Prostate gland (tissue), 2 donors: ENCODE data around the gene PANK1. TPM values are rescaled to one million over a fixed set of nuclear protein-coding genes. Genes with fewer than 3 reads are reported as not detected.

Experiments
- DNase-seq: peaks from one replicate; pipeline ENCODE4 v3.0.0-alpha.2; 2019; ENCODE audit warnings: low spot score
- H3K27ac ChIP-seq, 2 donors: fragments of 200-600 bp; sonication (generic); 2 replicates each; pipeline ENCODE4 v1.5.1; 2017 to 2019
- H3K27me3 ChIP-seq: fragments of 200-600 bp; sonication (generic); replicated peaks from 2 replicates; pipeline ENCODE4 v1.5.1; 2019; ENCODE audit not compliant: insufficient read depth
- H3K36me3 ChIP-seq, 2 donors: fragments of 200-600 bp; sonication (generic); 1 replicate in 1 of 2; 2 replicates in 1 of 2; pipeline versions ENCODE4 v1.5.1 to v1.8.1; 2017 to 2019
- H3K4me1 ChIP-seq: fragments of 200-600 bp; sonication (generic); replicated peaks from 2 replicates; pipeline ENCODE4 v1.5.1; 2019
- H3K4me3 ChIP-seq, 2 donors: fragments of 200-600 bp; sonication (generic); 2 replicates each; pipeline ENCODE4 v1.5.1; 2017 to 2019
- H3K9me3 ChIP-seq: fragments of 200-600 bp; sonication (generic); 2 replicates; pipeline ENCODE4 v1.5.1; 2017
- POLR2A ChIP-seq: fragments of 450-650 bp; IDR thresholded peaks from one replicate; pipeline ENCODE4 v1.6.1; 2016; ENCODE audit warnings: antibody characterized with exemption, mild to moderate bottlenecking
- POLR2AphosphoS5 ChIP-seq: sonication (generic); formaldehyde crosslinking; IDR thresholded peaks from one replicate; pipeline ENCODE4 v1.6.1; 2017; ENCODE audit warnings: antibody characterized with exemption
- WGBS: methylation state at CpG from one replicate; pipeline ENCODE4 v1.1.5; 2018; 5-methylcytosine and 5-hydroxymethylcytosine counted together
- intact Hi-C: fragments of 100-400 bp; cut with DNase I; formaldehyde crosslinking; loops from one replicate; pipeline ENCODE4 v1.14.2; 2022
- total RNA-seq, 2 donors: library from RNA; depleted of rRNA; stranded (reverse); fragments of >200 nt; gene quantifications; one replicate each; pipeline ENCODE4 v1.1.0, GENCODE V29; 2016
- TF ChIP-seq, protein P1 (sequence below), 4 experiments: fragments of 200-600 bp in 2 of 4; fragments of 450-650 bp in 2 of 4; sonication (generic) in 2 of 4; IDR thresholded peaks; 1 replicate in 3 of 4; 2 replicates in 1 of 4; pipeline ENCODE4 v1.5.1; 2016 to 2019; ENCODE audit warnings: antibody characterized with exemption in 4 of 4, mild to moderate bottlenecking in 2 of 4, moderate library complexity in 2 of 4

Gene PANK1
- total RNA-seq, 2 donors from 2014 or later: 3.1 to 16.0 TPM

DNA sequence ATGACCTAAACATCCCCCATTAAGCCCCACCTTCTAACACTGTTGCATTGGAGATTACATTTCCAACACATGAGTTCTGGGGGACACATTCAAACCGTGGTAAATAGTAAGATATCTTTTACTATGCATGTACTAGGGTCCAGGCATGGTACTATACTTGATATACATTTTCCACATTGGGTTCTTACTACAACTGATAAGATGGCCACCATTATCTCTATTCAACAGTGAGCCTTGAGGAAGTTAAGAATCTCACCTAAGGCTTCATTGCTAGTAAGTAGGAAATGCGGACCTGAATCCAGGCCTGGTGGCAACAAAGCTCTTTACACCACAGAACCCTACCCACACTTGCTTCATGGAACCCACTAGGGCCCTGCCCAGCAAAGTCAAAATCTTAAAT is 5.7 kb downstream of the PANK1 start:
- H3K27me3 ChIP-seq: no peaks in the 10 kb centered on the region
- TF ChIP-seq, protein P1, sequence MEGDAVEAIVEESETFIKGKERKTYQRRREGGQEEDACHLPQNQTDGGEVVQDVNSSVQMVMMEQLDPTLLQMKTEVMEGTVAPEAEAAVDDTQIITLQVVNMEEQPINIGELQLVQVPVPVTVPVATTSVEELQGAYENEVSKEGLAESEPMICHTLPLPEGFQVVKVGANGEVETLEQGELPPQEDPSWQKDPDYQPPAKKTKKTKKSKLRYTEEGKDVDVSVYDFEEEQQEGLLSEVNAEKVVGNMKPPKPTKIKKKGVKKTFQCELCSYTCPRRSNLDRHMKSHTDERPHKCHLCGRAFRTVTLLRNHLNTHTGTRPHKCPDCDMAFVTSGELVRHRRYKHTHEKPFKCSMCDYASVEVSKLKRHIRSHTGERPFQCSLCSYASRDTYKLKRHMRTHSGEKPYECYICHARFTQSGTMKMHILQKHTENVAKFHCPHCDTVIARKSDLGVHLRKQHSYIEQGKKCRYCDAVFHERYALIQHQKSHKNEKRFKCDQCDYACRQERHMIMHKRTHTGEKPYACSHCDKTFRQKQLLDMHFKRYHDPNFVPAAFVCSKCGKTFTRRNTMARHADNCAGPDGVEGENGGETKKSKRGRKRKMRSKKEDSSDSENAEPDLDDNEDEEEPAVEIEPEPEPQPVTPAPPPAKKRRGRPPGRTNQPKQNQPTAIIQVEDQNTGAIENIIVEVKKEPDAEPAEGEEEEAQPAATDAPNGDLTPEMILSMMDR (IDR thresholded peaks at IDR 0.05): no peak
- TF ChIP-seq POLR2AphosphoS5 (no peak), POLR2A (no peak)
- H3K27ac ChIP-seq: no peak overlapping the region
- no peaks in the 10 kb centered on the region for H3K9me3 ChIP-seq
- no peaks in the 10 kb centered on the region for H3K36me3 ChIP-seq
- no peaks in the 10 kb centered on the region for H3K4me1 ChIP-seq
- no peak overlapping the region for H3K4me3 ChIP-seq
- no peak for DNase-seq
- WGBS: 95% methylated on average over 2 of the region's 2 CpGs
- intact Hi-C loops: no loop called here

DNA sequence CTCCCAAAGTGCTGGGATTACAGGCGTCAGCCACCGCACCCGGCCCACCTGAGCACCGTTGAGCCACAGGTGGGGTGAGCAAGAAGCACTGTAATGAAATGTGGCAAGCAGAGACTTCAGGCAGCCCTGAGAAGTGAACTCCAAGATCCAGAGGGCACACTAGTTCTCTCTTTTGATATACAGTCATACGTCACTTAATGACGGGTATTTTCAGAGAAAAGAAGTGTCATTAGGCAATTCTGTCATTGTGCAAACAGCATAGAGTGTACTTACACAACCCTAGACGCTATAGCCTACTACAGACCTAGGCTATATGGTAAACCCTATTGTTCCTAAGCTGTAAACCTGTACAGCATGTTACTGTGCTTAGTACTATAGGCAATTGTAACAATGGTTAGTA is 7.9 kb downstream of the PANK1 start:
- WGBS: 94% methylated on average over 7 of the region's 7 CpGs
- intact Hi-C loops: no loop called here
- H3K4me1 ChIP-seq: no peaks in the 10 kb centered on the region
- H3K27me3 ChIP-seq: no peaks in the 10 kb centered on the region
- H3K27ac ChIP-seq: no peak overlapping the region
- H3K9me3 ChIP-seq: no peaks in the 10 kb centered on the region
- H3K36me3 ChIP-seq: no peaks in the 10 kb centered on the region
- no peak for DNase-seq
- H3K4me3 ChIP-seq: no peak overlapping the region
- TF ChIP-seq POLR2AphosphoS5 (no peak), POLR2A (no peak)
- TF ChIP-seq, protein P1 (IDR thresholded peaks at IDR 0.05): no peak

DNA sequence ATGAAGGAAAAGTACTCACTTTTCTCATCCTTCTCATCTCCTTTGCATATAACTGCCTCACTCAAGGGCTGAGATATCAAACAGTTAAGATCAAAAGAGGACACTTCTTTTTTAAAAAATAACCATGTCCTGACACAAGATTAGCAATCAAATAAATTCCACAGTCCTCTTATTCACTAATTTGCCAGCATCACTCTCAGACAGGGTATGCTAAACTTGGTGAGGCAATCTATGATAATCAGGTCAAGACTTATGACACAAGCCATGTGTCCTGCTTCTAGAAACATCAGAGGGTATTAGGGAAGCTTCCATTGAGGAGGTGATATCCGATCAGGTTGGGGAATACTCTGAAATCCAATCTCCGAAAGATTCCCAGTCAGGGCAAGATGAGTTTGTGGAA is 10.4 kb downstream of the PANK1 start:
- intact Hi-C loops: no loop called here
- Histone ChIP-seq H3K27ac (no peak overlapping the region), H3K36me3 (no peaks in the 10 kb centered on the region), H3K27me3 (no peaks in the 10 kb centered on the region), H3K4me1 (no peaks in the 10 kb centered on the region), H3K9me3 (no peaks in the 10 kb centered on the region), H3K4me3 (no peak overlapping the region)
- no peak for DNase-seq
- TF ChIP-seq, protein P1 (IDR thresholded peaks at IDR 0.05): no peak
- TF ChIP-seq POLR2AphosphoS5: no peak
- no peak for TF ChIP-seq POLR2A
- 97% methylated on average over 2 of the region's 2 CpGs for WGBS

DNA sequence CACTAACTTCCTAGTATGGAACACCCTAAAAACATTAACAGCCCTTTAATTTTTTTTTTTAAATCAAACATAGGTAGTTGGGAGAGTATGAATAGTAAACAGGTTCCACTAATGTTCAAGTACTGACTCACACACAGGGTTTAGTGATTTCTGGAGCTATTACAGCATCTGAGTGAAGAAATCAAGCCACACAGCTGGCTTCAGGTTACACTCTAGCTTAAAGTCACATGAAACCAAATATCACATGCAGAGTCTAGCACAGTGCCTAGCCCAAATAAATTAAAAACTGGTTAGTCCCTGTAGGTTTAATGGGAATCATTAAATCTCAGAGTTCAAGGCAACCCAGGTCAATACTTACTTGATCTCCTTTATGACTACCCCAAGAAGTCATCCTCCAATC is 11.6 kb downstream of the PANK1 start:
- no peak overlapping the region for H3K4me3 ChIP-seq
- no peak for TF ChIP-seq POLR2A
- TF ChIP-seq POLR2AphosphoS5: no peak
- TF ChIP-seq, protein P1 (IDR thresholded peaks at IDR 0.05): no peak
- no peaks in the 10 kb centered on the region for H3K9me3 ChIP-seq
- intact Hi-C loops: no loop called here
- no peak for DNase-seq
- H3K27me3 ChIP-seq: no peaks in the 10 kb centered on the region
- no peak overlapping the region for H3K27ac ChIP-seq
- H3K4me1 ChIP-seq: no peaks in the 10 kb centered on the region
- H3K36me3 ChIP-seq: no peaks in the 10 kb centered on the region

DNA sequence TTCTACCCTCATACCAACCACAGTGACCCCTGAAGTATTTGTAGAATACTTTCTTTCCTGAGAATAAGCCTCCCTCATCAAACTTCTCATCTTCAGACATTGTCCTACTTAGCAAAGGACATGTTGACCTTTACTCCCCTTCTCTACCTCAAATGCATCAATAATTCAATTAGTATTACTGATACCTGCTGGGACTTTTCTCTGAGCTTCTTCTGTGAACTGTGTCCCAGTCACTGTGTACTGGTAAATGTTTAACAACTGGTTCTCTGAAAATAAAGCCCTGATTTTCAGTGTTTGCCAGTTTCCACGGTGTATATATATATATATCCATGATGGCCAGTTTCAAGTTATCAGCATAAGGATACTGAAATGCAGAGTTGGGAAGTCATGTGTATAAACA is 12.2 kb downstream of the PANK1 start:
- Histone ChIP-seq H3K27ac (no peak overlapping the region), H3K4me1 (no peaks in the 10 kb centered on the region), H3K27me3 (no peaks in the 10 kb centered on the region), H3K4me3 (no peak overlapping the region), H3K36me3 (no peaks in the 10 kb centered on the region), H3K9me3 (no peaks in the 10 kb centered on the region)
- intact Hi-C loops: no loop called here
- TF ChIP-seq, protein P1 (IDR thresholded peaks at IDR 0.05): no peak
- TF ChIP-seq POLR2A (no peak), POLR2AphosphoS5 (no peak)
- DNase-seq: no peak
- WGBS: 69% methylated on average over 1 of the region's 1 CpG
